KOPT-K1 (cell line): ENCODE data around the gene BTNL3.

Source experiments
- H3K27ac ChIP-seq: fragments of 200-600 bp; sonication (generic); 2 replicates; pipeline ENCODE4 v1.5.1; 2016; ENCODE audit warnings: antibody characterized with exemption, mild to moderate bottlenecking, low read depth, low read length; ENCODE audit not compliant: poor library complexity, severe bottlenecking
- H3K36me3 ChIP-seq: fragments of 200-600 bp; sonication (generic); 2 replicates; pipeline ENCODE4 v1.5.1; 2017; ENCODE audit warnings: antibody characterized with exemption, mild to moderate bottlenecking, low read length, moderate library complexity; ENCODE audit not compliant: insufficient read depth
- H3K9me3 ChIP-seq: fragments of 200-600 bp; sonication (generic); 2 replicates; pipeline ENCODE4 v1.5.1; 2017; ENCODE audit warnings: antibody characterized with exemption, low read length, mild to moderate bottlenecking; ENCODE audit not compliant: insufficient read depth, poor library complexity, severe bottlenecking

BTNL3 gene, protein sequence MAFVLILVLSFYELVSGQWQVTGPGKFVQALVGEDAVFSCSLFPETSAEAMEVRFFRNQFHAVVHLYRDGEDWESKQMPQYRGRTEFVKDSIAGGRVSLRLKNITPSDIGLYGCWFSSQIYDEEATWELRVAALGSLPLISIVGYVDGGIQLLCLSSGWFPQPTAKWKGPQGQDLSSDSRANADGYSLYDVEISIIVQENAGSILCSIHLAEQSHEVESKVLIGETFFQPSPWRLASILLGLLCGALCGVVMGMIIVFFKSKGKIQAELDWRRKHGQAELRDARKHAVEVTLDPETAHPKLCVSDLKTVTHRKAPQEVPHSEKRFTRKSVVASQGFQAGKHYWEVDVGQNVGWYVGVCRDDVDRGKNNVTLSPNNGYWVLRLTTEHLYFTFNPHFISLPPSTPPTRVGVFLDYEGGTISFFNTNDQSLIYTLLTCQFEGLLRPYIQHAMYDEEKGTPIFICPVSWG

DNA sequence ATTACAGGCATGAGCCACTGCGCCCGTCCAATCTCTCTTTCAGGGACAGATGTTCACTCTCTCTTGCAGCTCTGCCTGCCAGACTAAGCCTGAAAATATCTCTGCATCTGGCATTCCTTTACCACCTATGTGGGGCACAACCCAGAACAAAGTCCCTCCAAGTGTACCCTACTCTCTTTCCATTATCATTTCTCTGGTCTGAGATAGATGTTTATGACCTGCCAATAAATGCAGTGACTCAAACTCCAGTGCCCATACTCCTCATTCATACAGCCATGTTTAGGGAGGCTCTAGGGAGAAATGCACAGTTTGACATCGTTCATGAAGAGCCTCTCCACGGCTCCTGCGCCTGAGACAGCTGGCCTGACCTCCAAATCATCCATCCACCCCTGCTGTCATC is at the start of gene BTNL3:
BTNL3 (plus strand) TSS at position 255 of the 400 bp plus-strand sequence. CDS start 183 bp downstream, outside the sequence.
- Histone ChIP-seq H3K36me3 (no peaks in the 10 kb centered on the region), H3K27ac (no peak within 1 kb of the TSS), H3K9me3 (no peaks in the 10 kb centered on the region)

DNA sequence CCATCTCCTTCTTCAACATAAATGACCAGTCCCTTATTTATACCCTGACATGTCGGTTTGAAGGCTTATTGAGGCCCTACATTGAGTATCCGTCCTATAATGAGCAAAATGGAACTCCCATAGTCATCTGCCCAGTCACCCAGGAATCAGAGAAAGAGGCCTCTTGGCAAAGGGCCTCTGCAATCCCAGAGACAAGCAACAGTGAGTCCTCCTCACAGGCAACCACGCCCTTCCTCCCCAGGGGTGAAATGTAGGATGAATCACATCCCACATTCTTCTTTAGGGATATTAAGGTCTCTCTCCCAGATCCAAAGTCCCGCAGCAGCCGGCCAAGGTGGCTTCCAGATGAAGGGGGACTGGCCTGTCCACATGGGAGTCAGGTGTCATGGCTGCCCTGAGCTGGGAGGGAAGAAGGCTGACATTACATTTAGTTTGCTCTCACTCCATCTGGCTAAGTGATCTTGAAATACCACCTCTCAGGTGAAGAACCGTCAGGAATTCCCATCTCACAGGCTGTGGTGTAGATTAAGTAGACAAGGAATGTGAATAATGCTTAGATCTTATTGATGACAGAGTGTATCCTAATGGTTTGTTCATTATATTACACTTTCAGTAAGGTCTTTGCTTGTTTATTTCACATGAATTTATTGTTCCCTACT is 38.2 kb upstream of the BTNL3 start:
- H3K27ac ChIP-seq, result no peak overlapping the region
- no peaks in the 10 kb centered on the region for H3K36me3 ChIP-seq
- no peaks in the 10 kb centered on the region for H3K9me3 ChIP-seq

DNA sequence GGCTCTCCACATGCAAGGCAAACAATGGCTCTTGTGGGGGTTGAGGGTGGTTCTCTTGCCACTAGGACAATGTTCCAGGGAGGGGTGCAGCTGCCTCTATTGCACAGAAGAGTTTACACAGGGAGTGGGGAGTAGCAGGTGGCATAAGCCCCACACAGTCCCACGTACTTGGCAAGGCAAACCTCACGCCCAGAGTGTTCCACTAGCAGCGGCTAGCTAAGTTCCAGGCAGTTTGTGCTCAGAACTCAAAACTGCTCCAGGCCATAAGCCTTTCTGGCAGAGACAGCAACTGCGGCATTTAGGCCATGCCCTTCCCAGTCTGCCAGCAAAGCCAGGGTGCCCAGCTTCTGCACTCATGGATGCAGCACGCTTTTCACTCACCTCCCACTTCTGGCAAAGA is 29.0 kb upstream of the BTNL3 start:
- Histone ChIP-seq H3K27ac (peak overlapping the region; percentile 62), H3K36me3 (no peaks in the 10 kb centered on the region), H3K9me3 (peaks cover 3% of the 10 kb centered on the region)

DNA sequence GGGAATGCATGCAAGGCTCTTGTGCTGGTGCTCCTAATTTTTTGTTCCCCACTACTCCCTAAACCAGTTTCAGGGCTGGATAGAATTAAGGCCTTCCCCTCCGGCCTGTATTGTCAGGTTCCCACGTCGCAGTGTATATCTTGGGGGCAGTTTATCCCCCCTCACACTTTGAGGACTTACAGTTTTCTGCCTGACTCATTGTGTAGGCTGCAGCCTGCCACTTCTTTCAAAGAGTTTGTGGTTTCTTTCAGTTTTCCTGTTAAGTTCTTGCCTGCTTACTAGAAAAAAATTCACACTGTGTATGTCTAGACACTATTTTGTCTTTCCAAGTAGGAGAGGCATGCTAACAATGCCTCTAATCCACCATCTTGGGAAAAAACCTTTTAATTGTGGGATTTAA is 28.4 kb upstream of the BTNL3 start:
- peaks cover 3% of the 10 kb centered on the region for H3K9me3 ChIP-seq
- peak overlapping the region; percentile 62 for H3K27ac ChIP-seq
- H3K36me3 ChIP-seq, result no peaks in the 10 kb centered on the region

DNA sequence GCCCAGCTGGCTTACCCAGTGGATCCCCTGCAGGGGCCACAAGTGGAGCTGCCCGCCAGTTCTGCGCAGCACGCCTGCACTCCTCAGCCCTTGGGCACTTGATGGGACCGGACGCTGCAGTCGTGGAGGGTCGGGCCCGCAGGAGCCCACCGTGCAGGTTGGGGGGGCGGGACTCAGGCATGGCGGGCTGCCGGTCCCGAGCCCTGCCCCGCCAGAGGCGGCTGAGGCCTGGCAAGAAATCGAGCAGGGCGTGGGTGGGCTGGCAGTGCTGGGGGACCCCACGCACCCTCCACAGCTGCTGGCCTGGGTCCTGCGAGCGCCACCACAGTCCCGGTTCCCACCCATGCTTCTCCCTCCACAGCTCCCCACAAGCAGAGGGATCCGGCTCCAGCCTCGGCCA is 19.2 kb upstream of the BTNL3 start:
- Histone ChIP-seq H3K9me3 (no peaks in the 10 kb centered on the region), H3K36me3 (no peaks in the 10 kb centered on the region), H3K27ac (no peak overlapping the region)

DNA sequence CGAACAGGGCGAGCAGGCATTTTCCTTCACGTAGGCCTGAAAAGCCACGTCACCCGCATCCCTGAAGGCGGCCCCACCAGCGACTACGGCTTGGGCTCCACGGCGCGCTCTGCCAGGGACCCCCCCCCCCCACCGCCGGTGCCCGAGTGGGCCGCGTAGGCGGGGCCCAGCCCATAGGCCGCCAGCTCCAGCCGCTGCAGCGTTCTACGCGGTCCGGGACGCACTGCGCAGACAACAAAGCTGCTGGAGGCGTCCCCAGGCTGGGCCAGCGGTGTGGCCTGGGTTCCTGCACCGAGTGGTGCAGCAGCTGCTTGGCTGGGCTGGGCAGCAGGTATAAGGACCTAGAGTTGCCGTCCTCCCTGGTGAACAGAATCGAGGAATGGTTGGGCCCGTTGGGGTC is 18.3 kb upstream of the BTNL3 start:
- H3K27ac ChIP-seq, result no peak overlapping the region
- no peaks in the 10 kb centered on the region for H3K9me3 ChIP-seq
- no peaks in the 10 kb centered on the region for H3K36me3 ChIP-seq

DNA sequence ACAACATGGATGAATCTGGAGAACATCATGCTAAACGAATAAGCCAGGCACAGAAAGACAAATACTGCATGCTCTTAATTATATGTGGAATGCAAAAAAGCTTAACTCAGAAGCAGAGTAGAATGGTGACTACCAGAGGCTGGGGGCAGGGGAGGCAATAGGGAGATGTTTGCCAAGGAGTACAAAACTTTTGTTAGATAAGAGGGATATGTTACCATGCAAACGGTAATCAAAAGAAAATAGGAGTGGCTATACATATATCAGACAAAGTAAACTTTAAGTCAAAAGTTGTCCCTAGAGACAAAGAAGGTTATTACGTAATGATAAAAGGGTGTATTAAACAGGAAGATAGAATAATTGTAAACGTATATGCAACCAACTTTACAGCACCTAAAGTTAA is 17.8 kb upstream of the BTNL3 start:
- Histone ChIP-seq H3K36me3 (no peaks in the 10 kb centered on the region), H3K27ac (no peak overlapping the region), H3K9me3 (no peaks in the 10 kb centered on the region)

DNA sequence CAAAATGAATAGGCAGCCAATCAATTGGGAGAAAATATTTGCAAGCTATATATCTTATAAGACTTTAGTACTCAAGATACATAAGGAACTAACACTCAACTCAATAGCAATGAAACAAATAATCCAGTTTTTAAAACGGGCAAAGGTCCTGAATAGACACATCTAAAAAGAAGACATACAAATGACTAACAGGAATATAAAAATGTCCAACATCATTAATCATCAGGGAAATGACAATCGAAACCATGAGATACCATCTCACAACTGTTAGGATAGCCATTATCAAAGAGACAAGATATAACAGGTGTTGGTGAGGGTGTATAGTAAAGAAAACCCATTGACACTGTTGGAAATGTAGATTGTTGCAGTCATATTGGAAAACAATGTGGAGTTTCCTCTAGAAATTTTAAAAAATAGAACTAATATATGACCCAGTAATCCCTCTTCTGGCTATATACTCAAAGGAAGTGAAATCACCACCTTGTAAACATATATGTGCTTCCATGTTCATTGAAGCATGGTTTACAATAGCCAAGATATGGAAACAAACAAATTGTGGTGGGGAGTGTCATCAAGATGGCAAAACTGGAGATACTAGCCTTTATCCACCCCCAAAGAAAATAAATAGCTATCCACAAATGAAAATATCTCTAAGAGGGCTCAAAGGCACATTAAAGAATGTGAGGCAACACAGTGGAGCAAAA is 13.9 kb upstream of the BTNL3 start:
- Histone ChIP-seq H3K36me3 (no peaks in the 10 kb centered on the region), H3K27ac (no peak overlapping the region), H3K9me3 (no peaks in the 10 kb centered on the region)

DNA sequence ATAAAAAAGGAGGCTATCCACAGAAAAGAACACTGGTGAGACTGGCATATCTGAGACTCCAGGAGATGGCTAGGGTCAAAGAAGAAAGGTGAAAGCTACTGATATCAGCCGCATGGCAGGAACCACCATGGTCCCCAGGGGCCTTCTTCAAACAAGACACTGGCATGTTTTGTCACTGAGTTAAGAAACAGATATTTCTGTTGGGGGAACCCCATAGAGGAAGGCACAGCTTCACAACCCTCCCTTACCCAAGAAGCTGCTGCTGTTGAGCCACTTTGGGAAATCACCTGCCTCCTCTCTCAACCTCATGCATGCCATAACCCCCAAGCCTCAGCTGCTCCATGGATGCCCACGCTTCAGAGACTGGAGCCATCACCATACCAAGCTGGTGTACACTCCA is 13.3 kb upstream of the BTNL3 start:
- no peak overlapping the region for H3K27ac ChIP-seq
- no peaks in the 10 kb centered on the region for H3K36me3 ChIP-seq
- no peaks in the 10 kb centered on the region for H3K9me3 ChIP-seq

DNA sequence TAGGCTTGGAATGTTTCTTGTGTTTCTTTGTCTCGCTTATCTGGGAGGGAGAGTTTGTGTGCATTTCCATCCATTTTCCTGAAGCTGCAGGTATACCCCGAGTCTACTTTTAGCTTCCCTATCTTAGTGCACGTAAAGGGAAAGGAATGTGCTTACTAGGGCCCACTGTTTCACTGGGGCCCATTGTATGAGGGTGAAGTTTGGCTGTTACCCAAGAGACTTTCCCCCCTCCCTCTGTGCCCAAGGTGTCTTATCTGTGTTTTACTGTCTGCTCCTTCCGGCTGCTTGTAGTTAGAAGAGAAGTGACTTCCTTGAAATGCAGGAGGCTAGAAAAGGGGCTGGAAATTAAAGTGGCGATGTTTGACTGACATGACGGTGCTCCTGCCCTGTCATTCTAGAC is 12.1 kb upstream of the BTNL3 start:
- H3K36me3 ChIP-seq, result no peaks in the 10 kb centered on the region
- H3K9me3 ChIP-seq, result no peaks in the 10 kb centered on the region
- H3K27ac ChIP-seq, result no peak overlapping the region

DNA sequence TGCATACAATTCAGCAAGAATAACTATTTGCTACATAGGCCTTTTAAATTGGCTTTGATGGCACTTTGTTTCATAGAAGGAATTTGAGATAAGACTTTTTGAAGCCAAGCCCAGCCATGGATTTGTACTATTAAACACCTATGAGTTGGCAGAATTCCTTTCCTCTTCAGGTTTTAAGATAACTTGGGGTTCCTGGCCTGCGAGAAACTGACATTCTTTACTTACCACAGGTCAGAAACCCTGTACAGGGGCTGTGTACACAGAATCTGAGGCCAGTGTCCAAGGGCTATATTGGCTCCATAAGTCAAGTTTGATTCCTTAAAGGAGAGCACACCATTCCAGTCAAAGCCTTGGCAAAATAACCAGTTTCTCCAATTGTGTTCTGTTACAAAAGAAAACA is 10.8 kb upstream of the BTNL3 start:
- H3K36me3 ChIP-seq, result no peaks in the 10 kb centered on the region
- H3K27ac ChIP-seq, result no peak overlapping the region
- H3K9me3 ChIP-seq, result no peaks in the 10 kb centered on the region

DNA sequence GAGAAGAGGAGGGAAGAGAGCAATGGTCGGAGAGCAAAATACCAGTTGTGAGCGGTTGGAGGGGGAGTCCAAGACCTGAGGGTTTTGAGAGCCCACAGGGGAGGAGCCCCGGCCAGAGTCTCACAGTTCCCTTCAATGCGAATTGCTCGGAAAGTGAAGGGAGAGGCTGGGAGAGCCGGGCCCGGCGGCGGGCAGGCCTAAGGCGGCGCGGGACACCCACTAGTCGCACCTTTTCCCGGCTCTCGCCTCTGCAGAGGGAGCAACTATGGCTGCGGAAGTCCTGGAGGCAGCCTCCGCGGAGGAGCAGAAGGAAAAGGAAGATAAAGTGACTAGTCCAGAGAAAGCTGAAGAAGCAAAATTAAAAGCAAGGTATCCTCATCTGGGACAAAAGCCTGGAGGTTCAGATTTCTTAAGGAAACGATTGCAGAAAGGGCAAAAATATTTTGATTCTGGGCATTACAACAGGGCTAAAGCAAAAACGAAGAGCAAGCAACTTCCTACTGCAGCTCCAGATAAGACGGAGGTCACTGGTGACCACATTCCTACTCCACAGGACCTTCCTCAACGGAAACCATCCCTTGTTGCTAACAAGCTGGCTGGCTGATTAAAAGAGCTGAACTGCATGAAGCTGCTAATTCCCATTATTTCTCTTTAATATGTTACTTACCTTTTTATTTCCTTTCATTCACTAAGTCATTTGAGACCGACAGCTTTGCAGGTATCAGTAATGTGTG is 6.5 kb upstream of the BTNL3 start:
- no peak overlapping the region for H3K27ac ChIP-seq
- no peaks in the 10 kb centered on the region for H3K9me3 ChIP-seq
- H3K36me3 ChIP-seq, result no peaks in the 10 kb centered on the region

DNA sequence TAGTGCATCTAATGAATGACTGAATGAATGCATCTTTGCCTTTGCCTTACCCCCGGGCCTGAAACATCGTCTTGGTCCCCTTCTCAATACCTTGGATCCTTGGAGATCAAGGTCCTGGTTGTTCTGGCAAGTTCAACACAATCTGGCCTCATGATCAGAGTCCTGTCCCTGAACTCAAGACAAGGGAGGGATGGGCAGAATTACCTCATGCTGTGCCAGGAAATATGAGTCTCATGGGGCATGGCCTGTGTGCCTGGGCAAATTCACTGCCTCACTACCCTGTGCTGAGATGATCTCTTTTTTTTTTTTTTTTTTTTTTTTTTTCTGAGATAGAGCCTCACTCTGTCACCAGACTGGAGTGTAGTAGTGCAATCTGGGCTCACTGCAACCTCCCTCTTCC is 630 bp upstream of the BTNL3 start:
- H3K9me3 ChIP-seq, result no peaks in the 10 kb centered on the region
- no peaks in the 10 kb centered on the region for H3K36me3 ChIP-seq
- H3K27ac ChIP-seq, result no peak overlapping the region

DNA sequence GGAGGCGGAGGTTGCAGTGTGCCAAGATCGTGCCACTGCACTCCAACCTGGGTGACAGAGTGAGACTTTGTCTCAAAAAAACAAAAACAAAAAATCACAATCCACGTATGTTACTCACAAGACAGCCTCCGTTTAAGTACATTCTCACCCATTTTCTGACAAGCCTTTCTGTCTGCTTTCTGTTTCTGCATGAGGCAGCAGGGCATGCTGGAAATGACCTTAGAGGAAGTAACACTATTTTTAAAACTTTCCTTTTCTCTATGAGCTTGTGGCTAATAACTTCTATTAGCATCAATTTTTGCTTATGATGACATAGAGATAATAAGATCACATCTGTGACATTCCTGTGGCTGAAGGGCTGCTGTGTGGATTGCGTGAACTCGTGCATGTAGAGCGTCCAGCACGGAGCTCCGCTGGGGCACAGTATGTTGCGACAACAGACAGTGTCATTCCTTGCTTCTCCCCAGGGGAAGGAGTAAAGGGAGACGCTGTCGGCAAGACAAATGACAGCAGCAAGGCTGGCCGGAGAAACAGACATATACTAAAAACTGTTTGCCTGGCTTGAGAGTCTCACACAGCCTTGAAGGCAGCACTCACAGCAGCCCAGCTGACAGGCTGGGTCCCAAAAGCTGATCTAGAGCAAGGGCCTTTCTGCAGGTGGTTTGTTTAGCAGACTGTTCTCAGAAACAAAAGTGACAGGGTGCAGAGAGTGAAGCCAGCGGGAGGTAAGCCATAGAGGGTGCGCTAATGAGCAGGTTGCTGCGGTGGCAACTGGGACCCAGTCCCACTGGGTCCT is 1.6 kb downstream of the BTNL3 start:
- H3K9me3 ChIP-seq, result no peaks in the 10 kb centered on the region
- H3K36me3 ChIP-seq, result no peaks in the 10 kb centered on the region
- H3K27ac ChIP-seq, result no peak overlapping the region
